Hindlimb muscle (tissue), 1 donor: Measurements from ENCODE around the gene ALDH3B1. TPM values are rescaled to one million over a fixed set of nuclear protein-coding genes. Genes with fewer than 3 reads are reported as not detected.

Source experiments
- DNase-seq: peaks from one replicate; pipeline ENCODE4 v3.0.0-alpha.2; 2013
- polyA plus RNA-seq: library from polyadenylated mRNA; unstranded; fragments of 120-200 nt; gene quantifications from one replicate; pipeline ENCODE4 v1.2.1, GENCODE V29; 2013; ENCODE audit not compliant: insufficient read length

The ALDH3B1 gene
- polyA plus RNA-seq, 1 donor: 17.0 TPM

- no peak for DNase-seq
These were observed 12.6 kb upstream of the ALDH3B1 start for GRCh38 chr11:67997475-67997921.

- no peak for DNase-seq
These were observed 11.7 kb upstream of the ALDH3B1 start for GRCh38 chr11:67998150-67999045.

DNA sequence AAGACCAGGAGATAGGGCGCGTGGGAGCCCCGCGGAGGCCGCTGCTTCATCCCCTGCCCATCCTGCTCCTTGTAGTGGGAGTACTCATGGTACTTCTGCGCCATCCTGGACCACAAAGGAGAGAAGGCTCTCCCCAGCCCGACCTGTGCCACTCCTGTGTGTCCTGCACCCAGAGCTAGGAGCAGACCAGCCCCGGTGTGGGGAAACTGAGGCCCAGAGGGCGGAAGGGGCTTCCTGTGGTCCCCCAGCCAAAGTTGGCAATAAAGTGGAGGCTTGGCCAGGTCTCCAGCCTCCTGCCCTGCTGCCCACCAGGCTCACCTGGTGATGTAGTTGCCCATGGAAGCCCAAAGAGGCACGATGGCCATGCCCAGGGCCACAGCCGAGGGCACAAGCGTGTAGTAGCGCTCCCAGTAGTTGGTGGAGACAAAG, 10.9 kb upstream of the ALDH3B1 start:
- no peak for DNase-seq

DNA sequence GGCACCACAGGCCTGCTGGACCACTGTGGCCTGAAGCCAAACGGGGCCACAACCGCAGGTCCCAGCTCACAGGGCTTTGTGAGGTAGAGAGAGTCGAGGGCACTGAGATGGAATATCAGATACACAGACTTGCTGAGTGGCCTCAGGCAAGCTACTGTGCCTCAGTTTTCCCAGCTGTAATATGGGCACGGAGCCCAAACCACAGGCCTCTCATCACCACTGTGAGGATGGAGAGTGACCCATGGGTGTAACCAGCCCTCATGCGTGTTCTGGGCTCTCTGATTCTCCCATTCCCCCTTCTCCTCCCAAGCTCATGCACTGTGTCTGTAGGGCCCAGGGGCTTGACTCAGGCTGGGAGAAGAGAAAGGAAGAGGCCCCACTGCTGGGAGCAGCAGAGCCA, 10.4 kb upstream of the ALDH3B1 start:
- no peak for DNase-seq

GRCh38 chr11:68002575-68002937, 7.6 kb upstream of the ALDH3B1 start:
- DNase-seq: no peak

DNA sequence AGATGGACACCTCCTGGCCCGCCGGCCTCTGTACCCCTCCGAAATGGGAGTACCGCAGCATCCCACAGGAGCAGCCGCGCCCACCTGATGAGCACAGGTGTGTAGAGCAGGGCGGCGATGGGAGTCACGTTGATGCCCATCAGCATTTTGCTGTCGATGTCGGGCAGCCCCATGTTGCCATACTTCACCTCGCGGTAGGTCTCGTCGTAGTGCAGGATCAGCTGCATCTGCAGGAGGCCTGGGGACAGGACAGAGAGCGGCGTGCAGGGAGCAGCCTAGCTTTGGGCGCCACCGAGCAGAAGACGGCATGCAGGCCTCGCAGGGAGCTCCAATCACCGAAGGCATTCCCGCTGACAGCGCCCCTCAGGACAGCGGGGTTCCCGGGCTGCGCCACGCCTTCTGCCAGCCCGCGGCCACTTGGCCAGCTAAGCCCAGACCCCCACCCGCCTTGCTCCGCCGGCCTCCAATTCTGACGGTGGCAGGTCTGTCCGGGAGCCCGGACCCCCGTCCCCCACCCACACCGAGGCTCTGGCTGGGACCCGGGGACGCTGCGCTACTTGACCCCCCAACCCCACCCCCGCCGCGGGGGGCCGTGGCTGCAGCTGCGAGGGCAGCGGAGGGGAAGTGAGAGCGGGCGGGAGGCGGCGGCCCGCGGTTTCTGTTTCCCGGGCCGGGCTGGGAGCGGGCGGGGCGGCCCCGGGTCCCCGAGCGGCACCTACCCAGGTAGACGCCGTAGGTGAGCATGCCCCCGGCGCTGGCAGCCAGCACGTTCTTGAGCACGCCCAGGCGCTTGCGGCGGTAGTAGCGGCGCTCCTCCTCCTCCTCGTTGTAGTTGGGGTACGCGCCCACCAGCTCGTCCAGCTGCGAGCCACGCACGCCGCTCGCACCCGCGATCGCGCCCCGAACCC, 6.9 kb upstream of the ALDH3B1 start:
- DNase-seq: no peak

DNA sequence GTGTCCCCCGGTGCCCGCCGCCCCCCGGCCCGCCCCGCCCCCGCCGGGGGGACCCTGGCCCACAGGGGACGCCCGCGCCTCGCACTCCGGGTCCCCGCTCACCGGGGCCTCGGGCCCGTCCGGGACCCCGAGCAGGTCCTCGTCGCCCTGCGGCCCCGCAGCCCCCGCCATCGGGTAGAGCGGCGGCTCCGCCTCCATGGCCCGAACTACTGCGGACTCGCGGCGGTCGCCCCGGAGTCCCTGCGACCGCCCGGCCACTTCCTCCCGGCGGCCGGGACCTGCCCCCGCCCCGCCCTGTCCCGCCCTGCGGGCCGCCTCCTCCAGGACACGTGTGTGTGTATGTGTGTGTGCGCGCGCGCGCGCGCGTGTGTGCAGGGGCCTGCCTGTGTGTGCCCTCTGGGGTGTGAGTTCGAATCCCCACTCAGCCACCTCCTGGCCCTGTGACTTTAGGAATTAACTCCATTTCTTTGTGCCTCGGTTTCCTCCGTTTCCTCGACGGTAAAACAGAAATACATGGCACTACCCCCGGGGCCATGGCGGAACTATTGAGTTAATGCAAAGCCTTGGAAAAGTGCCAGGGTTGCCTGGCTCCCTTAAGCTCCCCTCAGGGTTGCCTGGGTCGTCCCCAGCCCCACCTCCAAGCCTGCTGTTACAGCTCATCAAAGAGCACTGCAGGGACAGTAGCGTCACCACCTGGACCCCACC, 6.1 kb upstream of the ALDH3B1 start, which contains the start of gene UNC93B1:
TSS of gene UNC93B1 (minus strand) at position 252 of the 705 bp plus-strand sequence. CDS start at position 198, 54 bp downstream.
- peak; percentile 73 for DNase-seq

DNA sequence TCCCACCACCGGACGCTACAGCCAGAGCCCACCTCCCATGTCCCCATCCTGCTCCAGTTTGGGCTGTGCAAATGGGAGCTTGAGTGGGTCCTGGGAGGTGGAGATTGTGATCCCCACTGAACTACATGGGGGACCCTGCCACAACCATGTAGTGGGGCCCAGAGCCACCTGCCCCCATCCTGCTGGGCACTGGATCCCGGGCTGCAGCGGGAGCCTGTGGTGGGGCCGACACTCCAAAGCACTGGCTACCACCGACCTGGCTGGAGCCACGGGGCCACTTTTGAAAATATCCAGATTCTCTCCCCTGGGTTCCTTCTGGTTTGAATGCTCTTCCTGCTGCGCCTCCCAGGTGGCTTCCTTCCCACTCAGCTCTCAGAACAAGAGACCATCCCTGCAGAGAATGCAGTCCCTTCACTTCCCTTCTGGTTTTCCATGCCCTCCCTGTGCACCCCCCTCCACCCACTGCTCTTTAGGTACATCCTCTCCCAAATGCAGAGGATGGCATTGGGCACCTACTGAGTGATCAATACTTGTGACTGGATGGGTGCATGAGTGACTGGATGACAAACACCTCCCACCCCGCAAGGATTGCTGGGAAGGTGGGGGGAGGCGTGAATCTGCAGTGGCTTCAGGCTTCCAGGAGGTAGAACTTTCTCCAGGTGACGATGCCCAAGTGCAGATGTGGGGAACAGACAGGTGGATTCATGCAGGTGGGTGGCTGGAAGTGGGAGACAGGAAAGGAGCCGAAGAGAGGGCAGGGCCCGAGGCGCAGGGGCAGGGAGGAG, 5.4 kb upstream of the ALDH3B1 start:
- no peak for DNase-seq

- DNase-seq: no peak
These were observed 3.4 kb upstream of the ALDH3B1 start for GRCh38 chr11:68006606-68007166.

DNA sequence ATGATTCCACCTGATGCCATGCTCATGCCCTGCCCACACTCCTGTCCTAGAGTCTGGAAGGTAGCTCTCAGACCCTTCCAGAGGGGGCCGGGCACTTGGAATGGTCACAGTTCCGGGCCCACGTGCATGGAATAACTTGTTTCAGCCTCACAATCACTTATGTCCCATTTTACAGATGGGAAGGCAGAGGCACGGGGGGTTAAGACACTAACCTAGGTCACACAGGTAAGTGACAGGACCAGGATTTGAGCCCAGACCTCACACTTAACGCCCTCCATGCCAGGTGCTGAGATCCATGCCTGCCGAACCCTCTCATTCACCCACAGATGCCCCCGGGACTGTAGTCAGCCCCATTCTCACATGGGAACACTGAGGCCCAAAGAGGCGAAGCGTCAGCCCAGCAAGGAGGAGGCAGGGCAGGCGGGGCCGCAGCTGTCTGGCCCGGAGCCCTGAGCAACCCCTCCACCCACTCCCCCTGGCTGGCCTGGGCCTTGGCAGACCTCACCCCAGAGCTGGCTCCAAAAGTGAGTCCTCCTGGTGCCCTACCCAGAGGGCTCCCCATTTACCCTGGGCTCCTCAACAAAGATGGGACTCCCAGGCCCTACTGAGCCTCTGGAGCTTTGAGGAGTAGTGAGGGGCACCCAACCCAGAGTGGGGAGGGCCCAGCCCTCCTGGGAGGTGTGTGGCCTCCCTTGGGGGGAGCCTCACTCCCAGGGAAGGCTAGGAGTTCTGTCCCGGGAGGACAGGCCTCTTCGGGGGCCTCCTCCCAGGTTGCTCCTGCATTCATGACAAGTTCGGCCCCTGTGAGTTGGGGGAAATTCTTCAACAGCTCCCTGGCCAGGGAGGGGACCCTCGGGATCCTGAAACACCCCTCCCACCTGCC, 2.4 kb upstream of the ALDH3B1 start:
- no peak for DNase-seq

- no peak for DNase-seq
These were observed 1.5 kb upstream of the ALDH3B1 start for GRCh38 chr11:68008381-68009337.

GRCh38 chr11:68009391-68010089, 587 bp upstream of the ALDH3B1 start:
- no peak for DNase-seq

GRCh38 chr11:68011051-68011943, 1.2 kb downstream of the ALDH3B1 start:
- DNase-seq: no peak

DNA sequence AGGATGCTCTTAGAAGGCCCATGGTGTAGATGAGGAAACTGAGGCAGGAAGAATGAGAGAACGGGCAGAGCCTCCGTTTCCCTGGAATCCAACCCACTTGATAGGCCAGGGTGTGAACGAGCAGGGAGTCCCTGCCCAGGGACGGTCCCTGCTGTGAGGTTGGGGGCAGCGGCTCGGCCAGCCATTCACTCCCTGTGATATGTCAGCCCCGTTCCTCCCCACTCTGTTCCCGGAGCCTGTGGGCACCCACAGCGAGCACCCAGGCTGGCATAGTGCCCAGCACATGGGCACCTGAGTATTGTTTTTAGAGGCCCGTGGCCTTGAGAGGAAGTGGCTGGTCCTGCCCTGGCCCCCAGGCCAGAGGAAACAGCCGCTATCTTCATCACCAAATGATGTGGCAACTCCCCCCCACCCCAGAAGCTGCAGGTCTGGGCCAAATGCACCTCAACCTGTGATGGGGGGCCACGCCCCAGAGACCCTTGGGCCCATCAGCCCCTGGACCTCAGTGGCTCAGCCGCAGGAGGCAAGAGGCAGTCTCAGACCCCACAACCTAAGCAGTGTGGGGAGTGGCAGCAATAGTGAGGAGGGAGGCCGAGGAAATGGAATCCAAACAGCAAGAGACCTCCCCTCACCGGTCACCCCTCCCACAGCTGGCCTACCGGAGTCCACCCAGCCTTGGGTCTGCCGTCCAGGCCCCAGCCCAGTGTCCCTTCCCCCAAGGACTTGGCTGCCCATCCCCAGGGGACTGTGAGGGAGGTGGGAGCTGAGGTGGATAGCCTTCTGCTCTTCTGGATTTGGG, 2.1 kb downstream of the ALDH3B1 start:
- DNase-seq: no peak

DNA sequence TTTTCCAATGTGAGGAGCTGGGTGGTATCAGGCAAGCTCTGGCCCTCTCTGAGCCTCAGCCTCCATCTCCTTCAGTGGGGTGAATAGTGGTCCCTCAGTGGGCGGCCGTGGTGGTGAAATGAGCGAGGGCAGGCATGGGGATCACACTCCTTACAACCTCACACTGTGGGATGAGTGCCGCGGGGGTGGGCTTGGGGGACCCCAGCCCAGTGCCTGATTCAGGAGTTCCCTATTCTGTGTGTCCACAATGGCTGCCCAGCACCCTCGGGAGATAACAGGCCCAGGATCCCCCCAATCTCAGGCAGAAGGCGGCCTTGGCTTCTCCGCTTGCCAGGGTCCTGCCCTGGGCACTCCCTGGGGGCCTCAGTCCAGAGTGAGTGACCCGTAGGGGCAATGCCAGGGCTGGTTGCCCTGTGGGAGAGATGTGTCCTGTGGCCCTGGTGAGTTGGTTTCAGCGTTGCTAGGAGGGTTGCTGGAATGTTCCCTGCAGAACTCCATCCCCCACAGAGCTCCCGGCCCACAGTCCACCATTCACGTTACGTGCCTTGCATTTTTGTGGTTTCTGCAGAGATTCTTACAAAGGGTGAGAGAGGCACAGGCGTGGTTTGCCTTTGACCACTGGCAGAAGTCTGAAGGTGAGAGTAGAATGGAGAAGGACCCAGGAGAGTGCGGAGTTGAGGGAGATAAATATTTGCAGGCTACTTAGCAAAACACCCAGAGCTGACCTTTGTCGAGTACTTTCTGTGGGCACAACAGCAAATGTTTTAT, 2.9 kb downstream of the ALDH3B1 start:
- DNase-seq: no peak
